DOHH2 (cell line): ENCODE measurements around the gene ACIN1.

Source experiments
- H3F3A ChIP-seq: fragments of 200-600 bp; sonication (generic), shearing (Covaris generic); 2 replicates; pipeline ENCODE4 v1.6.0; 2016; ENCODE audit warnings: antibody characterized with exemption, mild to moderate bottlenecking; ENCODE audit not compliant: control insufficient read depth, insufficient read depth
- H3K27ac ChIP-seq: fragments of 200-600 bp; sonication (generic); 2 replicates; pipeline ENCODE4 v1.5.1; 2014; ENCODE audit warnings: low read depth, mild to moderate bottlenecking, low read length, moderate library complexity
- H3K27me3 ChIP-seq: fragments of 200-600 bp; sonication (generic); 2 replicates; pipeline ENCODE4 v1.6.1; 2014; ENCODE audit warnings: mild to moderate bottlenecking, low read length, mixed read lengths; ENCODE audit not compliant: control insufficient read depth
- H3K36me3 ChIP-seq: fragments of 200-600 bp; sonication (generic); 2 replicates; pipeline ENCODE4 v1.6.1; 2014; ENCODE audit warnings: mild to moderate bottlenecking, low read length, moderate library complexity, mixed read lengths; ENCODE audit not compliant: control insufficient read depth
- H3K4me1 ChIP-seq: fragments of 200-600 bp; sonication (generic); 2 replicates; pipeline ENCODE4 v1.6.1; 2014; ENCODE audit warnings: mild to moderate bottlenecking, low read length, mixed read lengths; ENCODE audit not compliant: control insufficient read depth
- H3K4me2 ChIP-seq: fragments of 200-600 bp; sonication (generic); 2 replicates; pipeline ENCODE4 v1.6.0; 2014; ENCODE audit warnings: mild to moderate bottlenecking, low read length, moderate library complexity
- H3K4me3 ChIP-seq: fragments of 200-600 bp; sonication (generic); 2 replicates; pipeline ENCODE4 v1.5.1; 2014; ENCODE audit warnings: mild to moderate bottlenecking, low read length, mixed read lengths
- H3K79me2 ChIP-seq: fragments of 200-600 bp; sonication (generic); 2 replicates; pipeline ENCODE4 v1.6.1; 2014; ENCODE audit warnings: mild to moderate bottlenecking, low read length, mixed read lengths; ENCODE audit not compliant: control insufficient read depth
- H3K9me2 ChIP-seq: fragments of 200-600 bp; sonication (generic); replicated peaks from 2 replicates; pipeline ENCODE4 v1.6.1; 2014; ENCODE audit warnings: mild to moderate bottlenecking, low read length, mixed read lengths; ENCODE audit not compliant: control insufficient read depth
- H3K9me3 ChIP-seq: fragments of 200-600 bp; sonication (generic); 2 replicates; pipeline ENCODE4 v1.6.1; 2014; ENCODE audit warnings: antibody characterized with exemption, low read length, mixed read lengths; ENCODE audit not compliant: control insufficient read depth, insufficient read depth
- H4K20me1 ChIP-seq: fragments of 200-600 bp; sonication (generic); 2 replicates; pipeline ENCODE4 v1.6.0; 2014; ENCODE audit warnings: low read depth, mild to moderate bottlenecking, antibody characterized with exemption, low read length, moderate library complexity; ENCODE audit not compliant: control insufficient read depth, insufficient read depth
- EZH2phosphoT487 ChIP-seq: fragments of 200-600 bp; sonication (generic); IDR thresholded peaks from 2 replicates; pipeline ENCODE4 v1.6.1; 2017; ENCODE audit warnings: borderline replicate concordance, mild to moderate bottlenecking, antibody characterized with exemption, low read length, moderate library complexity, mixed read lengths
- TF ChIP-seq, protein P1 (sequence below): fragments of 200-600 bp; sonication (generic); IDR thresholded peaks from one replicate; pipeline ENCODE4 v1.5.1; 2014; ENCODE audit warnings: antibody characterized with exemption, mild to moderate bottlenecking, low read depth, low read length; ENCODE audit not compliant: poor library complexity, severe bottlenecking

The ACIN1 gene

DNA sequence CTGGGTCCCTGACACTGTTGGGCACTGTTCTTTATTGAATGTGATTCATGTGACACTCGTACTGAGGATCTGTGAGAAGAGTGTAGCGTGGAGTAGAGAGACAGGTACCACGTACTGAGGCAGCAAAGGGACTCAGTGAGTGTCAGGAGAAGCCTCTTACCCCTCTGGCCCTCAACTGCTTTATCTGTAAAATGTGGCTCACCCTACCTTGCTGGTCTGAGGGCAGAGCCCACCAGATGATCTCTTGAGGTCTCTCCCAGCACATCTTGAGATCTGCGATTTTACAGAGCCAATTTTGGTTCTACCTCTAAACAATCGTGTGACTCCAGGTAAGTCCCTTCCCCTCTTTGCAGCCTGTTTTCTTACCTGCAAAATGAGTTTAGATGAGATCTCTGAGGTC lies 21.0 kb upstream of the ACIN1 start:
- TF ChIP-seq, protein P1, sequence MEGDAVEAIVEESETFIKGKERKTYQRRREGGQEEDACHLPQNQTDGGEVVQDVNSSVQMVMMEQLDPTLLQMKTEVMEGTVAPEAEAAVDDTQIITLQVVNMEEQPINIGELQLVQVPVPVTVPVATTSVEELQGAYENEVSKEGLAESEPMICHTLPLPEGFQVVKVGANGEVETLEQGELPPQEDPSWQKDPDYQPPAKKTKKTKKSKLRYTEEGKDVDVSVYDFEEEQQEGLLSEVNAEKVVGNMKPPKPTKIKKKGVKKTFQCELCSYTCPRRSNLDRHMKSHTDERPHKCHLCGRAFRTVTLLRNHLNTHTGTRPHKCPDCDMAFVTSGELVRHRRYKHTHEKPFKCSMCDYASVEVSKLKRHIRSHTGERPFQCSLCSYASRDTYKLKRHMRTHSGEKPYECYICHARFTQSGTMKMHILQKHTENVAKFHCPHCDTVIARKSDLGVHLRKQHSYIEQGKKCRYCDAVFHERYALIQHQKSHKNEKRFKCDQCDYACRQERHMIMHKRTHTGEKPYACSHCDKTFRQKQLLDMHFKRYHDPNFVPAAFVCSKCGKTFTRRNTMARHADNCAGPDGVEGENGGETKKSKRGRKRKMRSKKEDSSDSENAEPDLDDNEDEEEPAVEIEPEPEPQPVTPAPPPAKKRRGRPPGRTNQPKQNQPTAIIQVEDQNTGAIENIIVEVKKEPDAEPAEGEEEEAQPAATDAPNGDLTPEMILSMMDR: no peak
- TF ChIP-seq EZH2phosphoT487: no peak
- peaks cover 9% of the 10 kb centered on the region; the same call in 1 of the 2 replicates for H3F3A ChIP-seq
- no peak overlapping the region for H3K4me3 ChIP-seq
- no peaks in the 10 kb centered on the region for H3K79me2 ChIP-seq
- peaks cover 36% of the 10 kb centered on the region for H3K27me3 ChIP-seq
- peaks cover 26% of the 10 kb centered on the region for H3K4me1 ChIP-seq
- no peak overlapping the region for H3K27ac ChIP-seq
- no peaks in the 10 kb centered on the region for H4K20me1 ChIP-seq
- H3K9me3 ChIP-seq: no peaks in the 10 kb centered on the region
- H3K36me3 ChIP-seq: no peaks in the 10 kb centered on the region
- no peak overlapping the region for H3K4me2 ChIP-seq
- H3K9me2 ChIP-seq: no peaks in the 10 kb centered on the region

DNA sequence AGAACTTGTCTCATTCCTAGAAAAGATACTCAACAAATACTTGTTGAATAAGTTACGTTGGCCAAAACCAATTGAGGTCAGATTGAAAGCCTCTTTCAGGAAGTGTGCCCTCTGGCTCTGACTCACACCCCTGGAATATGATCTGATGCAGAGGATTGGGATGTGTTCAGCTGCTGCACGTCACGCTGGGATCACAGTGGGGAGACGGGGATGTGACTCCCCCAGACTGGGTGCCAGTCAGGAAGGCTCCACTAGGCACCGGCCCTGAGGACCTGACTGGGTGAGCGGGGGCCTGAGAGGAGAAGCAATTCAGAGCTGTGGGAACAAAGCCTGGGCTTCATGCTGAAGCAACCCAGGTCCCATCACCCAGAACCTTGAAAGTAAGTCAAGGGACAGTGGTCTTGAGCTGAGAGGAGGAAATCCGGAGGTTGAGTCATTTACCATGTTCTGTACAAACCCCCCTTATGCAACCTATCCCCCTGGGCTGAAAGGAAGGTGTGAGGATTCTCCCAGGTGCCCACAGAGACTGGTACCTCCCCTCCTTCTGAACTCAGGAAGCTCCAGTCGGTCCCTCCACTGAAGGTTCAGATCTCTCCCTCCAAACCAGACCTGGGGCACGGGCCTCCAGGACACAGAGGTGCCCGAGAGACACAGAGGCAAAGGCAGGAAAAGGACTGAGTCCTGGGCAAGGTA lies 20.2 kb upstream of the ACIN1 start:
- H3K4me1 ChIP-seq: peaks cover 19% of the 10 kb centered on the region
- H3K9me2 ChIP-seq: no peaks in the 10 kb centered on the region
- peaks cover 40% of the 10 kb centered on the region for H3K27me3 ChIP-seq
- H3F3A ChIP-seq: peaks cover 6% of the 10 kb centered on the region; the same call in 1 of the 2 replicates
- no peak overlapping the region for H3K27ac ChIP-seq
- H3K36me3 ChIP-seq: no peaks in the 10 kb centered on the region
- TF ChIP-seq, protein P1: no peak
- no peak for TF ChIP-seq EZH2phosphoT487
- H3K4me2 ChIP-seq: no peak overlapping the region
- no peaks in the 10 kb centered on the region for H3K79me2 ChIP-seq
- H3K9me3 ChIP-seq: no peaks in the 10 kb centered on the region
- no peak overlapping the region for H3K4me3 ChIP-seq
- no peaks in the 10 kb centered on the region for H4K20me1 ChIP-seq

DNA sequence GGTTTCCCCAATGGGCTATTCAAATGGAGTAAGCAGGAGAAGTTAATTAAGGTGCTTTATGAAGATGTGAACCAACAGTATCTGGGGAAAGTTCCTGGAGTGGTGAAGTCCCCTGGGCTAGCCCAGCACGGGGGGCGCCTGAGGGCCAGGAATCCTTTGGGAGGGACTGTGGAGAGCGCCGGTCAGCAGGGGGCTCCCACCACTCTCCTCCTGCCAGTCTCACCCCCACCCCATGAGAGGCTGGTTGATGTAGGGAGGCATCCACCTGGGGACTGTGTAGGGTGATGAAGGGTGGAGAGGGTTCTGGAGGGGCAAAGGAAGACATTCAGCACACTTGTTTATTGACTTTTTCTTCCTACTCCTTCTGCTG lies 19.7 kb upstream of the ACIN1 start:
- no peaks in the 10 kb centered on the region for H3K9me2 ChIP-seq

More for the DNA sequence above, 19.7 kb upstream of the ACIN1 start:
- no peak for TF ChIP-seq EZH2phosphoT487
- TF ChIP-seq, protein P1: no peak
- Histone ChIP-seq H3K4me2 (no peak overlapping the region), H3K27me3 (peaks cover 43% of the 10 kb centered on the region), H3K27ac (no peak overlapping the region), H3K4me1 (peaks cover 13% of the 10 kb centered on the region), H3K9me3 (no peaks in the 10 kb centered on the region), H3K36me3 (no peaks in the 10 kb centered on the region), H4K20me1 (no peaks in the 10 kb centered on the region), H3K4me3 (no peak overlapping the region), H3K79me2 (no peaks in the 10 kb centered on the region), H3F3A (peaks cover 3% of the 10 kb centered on the region; the same call in 1 of the 2 replicates)
